Muscle layer of colon (tissue), 2 donors: ENCODE results near the gene TRH.

Source experiments
- H3K27ac ChIP-seq: one replicate; pipeline ENCODE4 v1.7.0; 2013; ENCODE audit warnings: low read depth, mild to moderate bottlenecking, low read length, moderate library complexity
- H3K27me3 ChIP-seq, 2 donors: one replicate each; pipeline ENCODE4 v1.7.0; 2013; ENCODE audit warnings: low read length in 2 of 2, mild to moderate bottlenecking in 2 of 2; ENCODE audit not compliant: insufficient read depth in 2 of 2, control insufficient read depth in 1 of 2
- H3K36me3 ChIP-seq: one replicate; pipeline ENCODE4 v1.7.0; 2013; ENCODE audit warnings: mild to moderate bottlenecking, low read length; ENCODE audit not compliant: insufficient read depth
- H3K4me1 ChIP-seq: one replicate; pipeline ENCODE4 v1.7.0; 2013; ENCODE audit warnings: mild to moderate bottlenecking, low read length; ENCODE audit not compliant: insufficient read depth
- H3K4me3 ChIP-seq, 2 donors: one replicate each; pipeline ENCODE4 v1.7.0; 2013; ENCODE audit warnings: low read length in 2 of 2, low read depth in 1 of 2, mild to moderate bottlenecking in 1 of 2, moderate library complexity in 1 of 2
- H3K9ac ChIP-seq: one replicate; pipeline ENCODE4 v1.7.0; 2013; ENCODE audit warnings: low read length
- H3K9me3 ChIP-seq: one replicate; pipeline ENCODE4 v1.7.0; 2013; ENCODE audit warnings: mild to moderate bottlenecking, low read length
- donor health status: abdominal sarcoma.
- donor health status: Adenocarcinoma of cecum.

Gene TRH

DNA sequence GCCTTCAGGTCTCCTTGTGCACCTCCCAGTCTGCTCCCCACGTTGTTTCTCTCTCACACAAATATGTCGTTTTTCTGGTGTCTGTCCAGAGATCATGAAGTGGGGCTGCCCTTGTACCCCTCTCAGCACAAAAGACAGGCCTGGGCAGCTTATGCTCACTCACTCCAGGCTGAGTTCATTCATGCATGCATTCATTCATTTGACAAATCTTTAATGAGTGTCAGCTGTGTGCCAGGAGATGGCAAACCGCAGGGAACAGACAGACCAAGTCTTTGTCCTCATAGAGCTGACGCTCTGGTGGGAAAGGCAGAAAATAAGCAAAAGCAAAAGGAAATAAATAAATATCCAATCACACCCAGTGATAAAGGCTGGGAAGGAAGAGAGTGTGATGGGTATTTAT lies 7.6 kb upstream of the TRH start:
- Histone ChIP-seq H3K27ac (no peak overlapping the region), H3K4me1 (no peaks in the 10 kb centered on the region), H3K9me3 (no peaks in the 10 kb centered on the region), H3K36me3 (no peaks in the 10 kb centered on the region), H3K9ac (no peak overlapping the region), H3K4me3 (no peak overlapping the region), H3K27me3 (no peaks in the 10 kb centered on the region)

DNA sequence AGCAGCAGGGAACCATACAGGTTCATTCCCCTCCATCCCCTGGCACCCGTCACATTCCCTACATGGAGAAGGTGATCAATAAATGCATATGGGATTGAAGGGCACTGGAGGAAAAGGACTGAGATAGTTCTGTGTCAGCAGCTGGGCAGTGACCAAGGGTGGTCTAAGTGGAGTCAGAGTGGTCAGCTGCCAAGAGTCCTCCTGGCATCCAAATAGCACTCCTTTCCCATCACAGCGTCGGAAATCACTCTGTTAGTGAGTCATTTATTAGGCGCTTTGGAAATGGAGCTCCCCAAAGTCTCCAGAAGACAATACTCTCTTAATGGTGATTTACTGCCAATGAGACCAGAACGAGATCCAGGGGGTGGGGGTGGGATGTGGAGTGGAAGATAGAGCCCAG lies 6.8 kb upstream of the TRH start:
- H3K27me3 ChIP-seq: no peaks in the 10 kb centered on the region
- no peak overlapping the region for H3K27ac ChIP-seq
- H3K9ac ChIP-seq: no peak overlapping the region
- no peak overlapping the region for H3K4me3 ChIP-seq
- H3K4me1 ChIP-seq: no peaks in the 10 kb centered on the region
- no peaks in the 10 kb centered on the region for H3K9me3 ChIP-seq
- no peaks in the 10 kb centered on the region for H3K36me3 ChIP-seq

DNA sequence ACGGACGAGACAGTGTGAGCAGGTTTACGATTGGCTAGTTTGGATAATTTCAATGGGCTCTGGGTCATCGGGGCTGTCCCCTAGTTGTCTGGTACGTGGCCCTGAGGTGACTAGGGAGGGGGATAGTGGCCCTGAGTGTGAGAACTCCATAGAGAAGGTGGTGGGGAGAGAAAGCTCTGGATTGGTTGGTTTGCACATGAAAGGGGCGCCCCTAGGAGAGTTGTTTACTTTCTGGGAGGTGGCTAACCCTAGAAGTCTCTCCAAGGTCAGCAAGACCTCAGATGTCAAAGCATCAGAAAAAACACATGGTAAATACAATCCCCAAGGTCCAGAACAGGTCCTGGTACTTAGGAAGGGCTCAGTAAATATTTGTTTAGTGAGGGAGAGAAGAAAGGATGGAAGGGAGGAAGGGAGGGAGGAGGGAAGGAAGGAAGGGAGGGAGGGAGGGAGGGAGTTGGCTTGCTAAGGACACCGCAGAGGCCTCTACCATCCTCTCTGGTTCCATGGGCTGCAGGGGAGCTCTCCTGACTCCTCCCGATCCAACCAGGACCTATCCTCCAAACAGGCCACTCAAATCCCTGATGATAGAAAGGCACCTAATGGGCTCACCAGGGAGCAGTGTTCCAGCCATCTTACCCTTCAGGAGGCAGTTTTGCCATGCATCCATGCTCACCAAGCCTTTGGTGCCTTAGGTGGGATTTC lies 3.0 kb upstream of the TRH start:
- H3K27ac ChIP-seq: no peak overlapping the region
- H3K36me3 ChIP-seq: no peaks in the 10 kb centered on the region
- no peak overlapping the region for H3K4me3 ChIP-seq
- peaks cover 7% of the 10 kb centered on the region for H3K4me1 ChIP-seq
- H3K27me3 ChIP-seq: peaks cover 14 to 29% of the 10 kb centered on the region in 2 donors
- H3K9me3 ChIP-seq: no peaks in the 10 kb centered on the region
- no peak overlapping the region for H3K9ac ChIP-seq

DNA sequence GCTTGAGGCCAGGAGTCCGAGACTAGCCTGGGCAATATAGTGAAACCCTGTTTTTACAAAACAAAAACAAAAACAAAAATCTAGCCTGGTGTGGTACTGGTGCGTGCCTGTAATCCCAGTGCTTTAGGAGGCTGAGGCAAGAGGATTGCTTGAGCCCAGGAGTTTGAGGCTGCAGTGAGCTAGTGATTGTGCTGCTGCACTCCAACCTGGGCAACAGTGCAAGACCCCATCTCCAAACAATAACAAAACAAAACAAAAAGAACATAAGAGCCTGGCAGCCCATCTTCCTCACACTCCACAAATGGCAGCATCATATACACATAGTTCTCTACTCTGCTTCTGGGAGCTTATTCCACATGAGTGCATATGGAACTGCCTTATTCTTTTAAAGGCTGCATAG lies 2.2 kb upstream of the TRH start:
- Histone ChIP-seq H3K27me3 (peaks cover 14 to 37% of the 10 kb centered on the region in 2 donors), H3K27ac (no peak overlapping the region), H3K9ac (no peak overlapping the region), H3K9me3 (no peaks in the 10 kb centered on the region), H3K4me1 (peaks cover 7% of the 10 kb centered on the region), H3K4me3 (no peak overlapping the region), H3K36me3 (no peaks in the 10 kb centered on the region)

DNA sequence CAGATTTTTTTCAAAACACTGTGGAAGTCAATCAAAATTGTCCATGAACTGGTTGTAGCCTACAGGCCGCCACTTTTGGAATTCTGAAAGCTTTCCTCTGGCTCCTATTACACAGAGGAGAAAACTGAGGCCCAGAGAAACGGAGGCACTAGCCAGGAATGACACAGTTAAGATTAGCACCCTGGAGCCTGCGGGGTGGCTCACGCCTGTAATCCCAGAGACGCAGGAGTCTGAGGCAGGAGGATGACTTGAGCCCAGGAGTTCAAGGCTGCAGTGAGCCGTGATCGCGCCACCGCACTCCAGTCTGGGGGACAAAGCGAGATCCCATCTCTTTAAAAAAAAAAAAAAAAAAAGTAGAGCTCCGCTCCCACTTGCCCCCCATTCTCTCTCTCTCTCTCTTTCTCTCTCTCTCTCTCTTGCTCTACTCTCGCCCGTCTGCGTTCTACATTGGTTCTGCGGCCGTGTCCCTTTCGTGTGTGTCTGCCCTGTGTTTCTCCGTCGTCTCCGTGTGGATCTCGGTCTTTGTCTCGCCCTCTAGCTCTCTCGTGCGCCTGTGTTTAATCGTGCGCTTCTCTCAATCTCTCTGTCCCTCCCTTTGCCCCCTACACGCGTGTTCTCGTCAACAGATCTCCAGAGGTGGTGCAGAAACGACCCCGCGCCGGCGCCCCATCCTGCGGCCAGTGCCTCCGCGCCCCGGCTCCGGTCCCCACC lies 512 bp upstream of the TRH start:
- Histone ChIP-seq H3K4me1 (peaks cover 7% of the 10 kb centered on the region), H3K4me3 (no peak overlapping the region), H3K36me3 (no peaks in the 10 kb centered on the region), H3K27ac (no peak overlapping the region), H3K9ac (no peak overlapping the region), H3K9me3 (no peaks in the 10 kb centered on the region), H3K27me3 (peaks cover 20 to 48% of the 10 kb centered on the region in 2 donors)

DNA sequence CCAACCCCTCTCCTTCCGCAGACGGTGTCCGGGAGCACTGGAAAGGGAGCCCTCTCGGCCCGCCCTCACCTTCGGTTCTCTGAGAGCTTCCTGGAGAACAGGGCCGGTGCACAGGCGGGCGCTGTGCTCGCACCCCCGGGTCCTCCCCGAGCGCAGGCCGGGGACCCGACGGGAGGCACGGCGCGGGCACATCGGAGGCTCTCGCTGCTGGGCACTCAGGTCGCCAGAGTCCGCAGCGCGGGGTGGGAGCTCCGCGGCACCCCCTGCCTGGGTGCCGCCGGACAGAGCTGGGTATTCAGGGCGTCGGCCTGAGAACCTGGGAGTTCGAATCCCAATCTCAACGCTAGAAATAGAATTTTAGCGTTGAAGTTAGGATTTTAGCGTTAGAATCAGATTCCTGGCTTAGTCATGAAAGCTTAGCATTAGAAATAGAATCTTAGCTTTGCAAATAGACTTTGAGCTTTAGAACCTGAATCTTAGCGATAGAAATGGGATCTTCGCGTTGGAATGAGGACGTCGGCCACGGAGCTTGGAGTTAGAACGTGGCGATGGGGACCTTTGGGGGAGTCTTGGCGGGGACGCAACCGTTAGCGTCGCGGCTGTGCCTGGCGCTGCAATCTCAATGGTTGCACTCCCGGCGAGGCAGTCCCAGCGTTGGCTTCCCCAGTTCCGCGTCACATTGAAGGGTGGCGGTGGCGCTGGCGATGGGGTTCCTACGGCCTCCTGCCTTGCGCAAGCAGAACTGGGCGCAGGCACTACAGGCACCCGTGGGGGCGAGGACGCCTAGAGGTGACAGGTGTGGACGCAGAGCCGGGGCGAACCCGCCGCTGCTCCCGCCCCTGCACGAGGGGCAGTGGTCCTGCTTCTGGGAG lies 549 bp downstream of the TRH start:
- peaks cover 7% of the 10 kb centered on the region for H3K4me1 ChIP-seq
- peaks cover 20 to 52% of the 10 kb centered on the region in 2 donors for H3K27me3 ChIP-seq
- peak overlapping the region; percentile 3 to 12 for H3K4me3 ChIP-seq
- H3K9ac ChIP-seq: no peak overlapping the region
- H3K9me3 ChIP-seq: no peaks in the 10 kb centered on the region
- no peak overlapping the region for H3K27ac ChIP-seq
- H3K36me3 ChIP-seq: no peaks in the 10 kb centered on the region

DNA sequence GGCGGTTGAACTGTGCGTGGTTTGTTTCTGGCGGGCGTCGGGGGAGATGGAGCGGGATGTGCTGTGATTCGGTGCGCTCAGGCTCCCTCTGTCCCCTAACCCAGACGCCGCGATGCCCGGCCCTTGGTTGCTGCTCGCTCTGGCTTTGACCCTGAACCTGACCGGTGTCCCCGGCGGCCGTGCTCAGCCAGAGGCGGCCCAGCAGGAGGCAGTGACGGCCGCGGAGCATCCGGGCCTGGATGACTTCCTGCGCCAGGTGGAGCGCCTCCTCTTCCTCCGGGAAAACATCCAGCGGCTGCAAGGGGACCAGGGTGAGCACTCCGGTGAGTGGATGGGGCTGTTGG lies 1.2 kb downstream of the TRH start:
- Histone ChIP-seq H3K9ac (no peak overlapping the region), H3K27me3 (peaks cover 20 to 52% of the 10 kb centered on the region in 2 donors), H3K4me3 (peak overlapping the region; percentile 3 to 12), H3K9me3 (no peaks in the 10 kb centered on the region), H3K4me1 (peaks cover 7% of the 10 kb centered on the region), H3K27ac (no peak overlapping the region), H3K36me3 (no peaks in the 10 kb centered on the region)

DNA sequence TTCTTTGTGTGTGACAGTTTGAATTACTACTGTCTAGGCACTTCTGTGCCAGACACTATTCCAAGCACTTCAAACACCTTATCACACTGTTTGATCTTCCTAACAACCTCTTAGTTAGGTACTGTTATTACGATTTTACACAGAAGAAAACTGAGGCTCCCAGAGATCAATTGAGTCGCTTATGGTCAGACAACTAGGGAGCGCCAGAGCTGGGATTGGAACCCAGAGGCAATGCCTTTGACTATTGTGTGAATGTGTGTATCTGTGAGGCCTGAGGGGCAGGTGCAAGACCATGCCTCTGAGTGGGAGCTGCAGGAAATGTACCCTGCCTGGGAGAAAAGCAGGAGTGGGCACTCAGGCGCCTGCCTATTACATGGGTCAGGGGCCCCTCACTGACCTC lies 1.8 kb downstream of the TRH start:
- no peak overlapping the region for H3K27ac ChIP-seq
- no peaks in the 10 kb centered on the region for H3K36me3 ChIP-seq
- no peaks in the 10 kb centered on the region for H3K9me3 ChIP-seq
- H3K9ac ChIP-seq: no peak overlapping the region
- no peak overlapping the region for H3K4me3 ChIP-seq
- H3K4me1 ChIP-seq: peaks cover 7% of the 10 kb centered on the region
- peaks cover 20 to 52% of the 10 kb centered on the region in 2 donors for H3K27me3 ChIP-seq

DNA sequence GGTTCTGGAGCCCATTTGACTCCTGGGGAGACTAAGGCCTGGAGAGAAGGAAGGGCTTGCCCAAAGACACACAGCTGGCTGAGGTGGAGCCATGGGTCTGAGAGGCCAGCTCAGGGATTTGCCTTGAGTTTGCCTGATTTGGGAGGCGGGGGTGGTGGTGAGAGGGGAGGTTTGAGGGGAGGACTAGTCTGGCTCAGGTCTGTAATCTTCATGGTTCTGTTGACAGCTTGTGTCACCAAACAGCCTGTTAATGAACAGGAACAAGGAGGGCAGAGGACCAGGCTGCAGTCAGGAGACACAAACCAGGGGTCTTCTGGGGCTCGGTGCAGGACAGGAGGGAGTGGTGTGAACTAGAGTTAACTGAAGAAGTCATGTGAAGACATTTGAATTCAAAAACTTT lies 3.6 kb downstream of the TRH start:
- no peak overlapping the region for H3K27ac ChIP-seq
- no peaks in the 10 kb centered on the region for H3K36me3 ChIP-seq
- no peak overlapping the region for H3K9ac ChIP-seq
- H3K4me1 ChIP-seq: peaks cover 7% of the 10 kb centered on the region
- no peaks in the 10 kb centered on the region for H3K9me3 ChIP-seq
- H3K4me3 ChIP-seq: no peak overlapping the region
- peaks cover 20 to 52% of the 10 kb centered on the region in 2 donors for H3K27me3 ChIP-seq

DNA sequence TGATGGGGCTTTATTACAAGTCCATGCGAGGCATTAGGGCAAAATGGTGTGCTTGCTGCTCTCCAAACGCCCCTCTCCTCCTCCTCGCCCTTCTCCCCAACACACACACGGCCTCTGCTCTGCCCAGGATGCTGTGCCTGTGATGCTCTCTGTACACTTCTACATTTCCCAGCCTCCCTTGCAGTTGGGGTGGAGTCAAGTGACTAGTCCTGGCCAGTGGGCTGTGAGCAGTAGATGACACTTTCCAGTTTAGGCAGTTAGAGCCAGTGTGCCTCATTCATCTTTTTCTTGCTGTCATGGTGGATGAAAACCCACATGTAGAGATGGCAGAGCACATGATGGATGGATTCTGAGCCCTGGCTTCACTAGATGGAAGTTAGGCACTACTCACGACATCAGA lies 5.4 kb downstream of the TRH start:
- Histone ChIP-seq H3K27me3 (peaks cover 19 to 39% of the 10 kb centered on the region in 2 donors), H3K9ac (no peak overlapping the region), H3K4me1 (peaks cover 7% of the 10 kb centered on the region), H3K9me3 (no peaks in the 10 kb centered on the region), H3K4me3 (no peak overlapping the region), H3K27ac (no peak overlapping the region), H3K36me3 (no peaks in the 10 kb centered on the region)

DNA sequence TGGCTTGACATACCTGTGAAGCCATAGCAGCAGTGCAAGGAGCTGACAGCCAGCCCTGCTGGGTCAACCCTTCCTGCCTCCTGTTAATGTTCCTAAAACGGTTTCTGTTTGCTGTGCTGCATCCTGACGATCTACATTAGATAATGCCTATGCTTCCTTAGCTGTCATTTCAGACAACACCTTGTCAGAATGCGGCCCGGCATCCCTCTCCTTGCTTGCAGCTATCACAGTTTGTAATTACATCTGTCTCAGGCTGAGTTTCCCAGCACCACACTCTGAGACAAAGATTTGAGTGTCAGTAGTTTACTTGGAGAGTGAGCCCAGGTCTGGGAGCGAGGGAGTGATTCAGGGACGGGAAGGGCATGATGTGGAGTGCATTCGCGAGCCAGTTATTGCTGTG lies 9.0 kb downstream of the TRH start:
- H3K27ac ChIP-seq: no peak overlapping the region
- H3K27me3 ChIP-seq: peaks cover 0 to 6% of the 10 kb centered on the region in 2 donors
- no peak overlapping the region for H3K9ac ChIP-seq
- H3K36me3 ChIP-seq: no peaks in the 10 kb centered on the region
- H3K4me3 ChIP-seq: no peak overlapping the region
- H3K4me1 ChIP-seq: no peaks in the 10 kb centered on the region
- H3K9me3 ChIP-seq: no peaks in the 10 kb centered on the region
